Measurements from ENCODE around the gene NFU1. TPM values are rescaled to one million over a fixed set of nuclear protein-coding genes. Genes with fewer than 3 reads are reported as not detected.
"Not testable (repeated sequence)": the region's sequence is repeated elsewhere in the genome, so short reads cannot be mapped to it uniquely, and the experiment has no call there.

The NFU1 gene
- total and polyA plus RNA-seq, 2 of the 4 experiments (the other 2 are of a cell fraction): 24.0 to 32.4 TPM

GRCh38 chr2:69439499-69439898, 2.3 kb upstream of the NFU1 start:
- H3K9me1 ChIP-seq (ENCODE audit: insufficient read depth, low read length); H2BK20ac ChIP-seq (ENCODE audit: low read depth, low read length); DNase-seq; in situ Hi-C loops (cut with MboI; ENCODE audit: low sequenced_read_pairs); H2AK9ac ChIP-seq (replicated peaks; ENCODE audit: low read depth, low read length, poor library complexity); H2BK15ac ChIP-seq (ENCODE audit: low read depth, low read length); H2BK120ac ChIP-seq (ENCODE audit: low read depth, low read length); H3K23ac ChIP-seq (ENCODE audit: low read depth, low read length); H3K56ac ChIP-seq (ENCODE audit: extremely low read depth, insufficient read depth, low read length); H4K5ac ChIP-seq (ENCODE audit: low read depth, low read length); dilution Hi-C loops (cut with HindIII; ENCODE audit: low sequenced_read_pairs, unreplicated experiment); H3K27me3 ChIP-seq (ENCODE audit: control insufficient read depth, insufficient read depth, low read length); H4K91ac ChIP-seq (ENCODE audit: insufficient read depth, low read depth, low read length); H3K18ac ChIP-seq (ENCODE audit: low read depth, low read length); ATAC-seq (ENCODE audit: low read depth); H3K27ac ChIP-seq (ENCODE audit: insufficient read depth, low read length); BruUV-seq (replicated peaks); POLR2A ChIA-PET (ENCODE audit: unreplicated experiment); H3K36me3 ChIP-seq (ENCODE audit: control insufficient read depth, insufficient read depth, low read length); H3K9me3 ChIP-seq (ENCODE audit: control insufficient read depth, insufficient read depth, low read length); H2AK5ac ChIP-seq (ENCODE audit: low read depth, low read length); H3K4me1 ChIP-seq (ENCODE audit: control insufficient read depth, insufficient read depth, low read length); H3K4ac ChIP-seq (ENCODE audit: low read depth, low read length); H2BK5ac ChIP-seq (ENCODE audit: low read depth, low read length, poor library complexity, severe bottlenecking); H4K20me1 ChIP-seq (ENCODE audit: insufficient read depth, low read length); H3K14ac ChIP-seq (replicated peaks; ENCODE audit: low read depth, low read length); H3K4me2 ChIP-seq (ENCODE audit: low read depth, low read length); H2AFZ ChIP-seq (replicated peaks; ENCODE audit: low read length, poor library complexity); H3K9ac ChIP-seq (ENCODE audit: low read depth, low read length); H4K8ac ChIP-seq (ENCODE audit: low read depth in 2 of 2, low read length in 2 of 2); H3K4me3 ChIP-seq (ENCODE audit: insufficient read depth, low read depth, low read length); CTCF ChIA-PET: not testable (repeated sequence)
- H3K79me1 ChIP-seq (ENCODE audit: low read depth in 1 of 2, low read length in 2 of 2): peaks cover 19 to 28% of the 10 kb centered on the region in 2 experiments
- intact Hi-C loops (cut with micrococcal nuclease): loop anchor here (5.0 kb wide), 1 partner anchor 273 kb away; no protein-coding TSS in a partner anchor
- no CpG with 5 or more reads among the region's 2 CpGs for WGBS, 2 experiments (ENCODE audit: extremely low coverage in 2 of 2, insufficient read length in 1 of 2)
